Lung (tissue), 12 donors: ENCODE data around the gene KCTD16. TPM values are rescaled to one million over a fixed set of nuclear protein-coding genes. Genes with fewer than 3 reads are reported as not detected.

ENCODE experiments used
- ATAC-seq: fragments of 200-7000 bp; cut with Tn5 transposase; one replicate; pipeline ENCODE4 v1.9.1; 2020; ENCODE audit warnings: moderate number of reproducible peaks; ENCODE audit not compliant: insufficient read depth, low FRiP score
- DNase-seq, 3 donors: peaks; one replicate each; pipeline ENCODE4 v3.0.0-alpha.2; 2013 to 2017
- H3K27ac ChIP-seq, 2 donors: one replicate each; pipeline ENCODE4 v1.5.1; 2013; ENCODE audit warnings: mild to moderate bottlenecking in 2 of 2, moderate library complexity in 2 of 2, control low read depth in 1 of 2, inconsistent platforms in 1 of 2, low read depth in 1 of 2, low read length in 1 of 2
- H3K27me3 ChIP-seq, 3 donors: one replicate each; pipeline ENCODE4 v1.5.1; 2013; ENCODE audit warnings: low read length in 2 of 3; ENCODE audit not compliant: control insufficient read depth in 3 of 3, insufficient read depth in 3 of 3
- H3K36me3 ChIP-seq, 4 donors: one replicate each; pipeline ENCODE4 v1.5.1; 2013; ENCODE audit warnings: low read length in 4 of 4, mild to moderate bottlenecking in 1 of 4, moderate library complexity in 1 of 4; ENCODE audit not compliant: control insufficient read depth in 4 of 4, insufficient read depth in 4 of 4
- H3K4me1 ChIP-seq, 5 donors: one replicate each; pipeline ENCODE4 v1.5.1; 2013; ENCODE audit warnings: low read length in 5 of 5, mild to moderate bottlenecking in 2 of 5, moderate library complexity in 1 of 5; ENCODE audit not compliant: control insufficient read depth in 5 of 5, insufficient read depth in 5 of 5
- H3K4me3 ChIP-seq: one replicate; pipeline ENCODE4 v1.5.1; 2013; ENCODE audit warnings: mild to moderate bottlenecking, control low read depth, moderate library complexity
- H3K9ac ChIP-seq, 2 donors: one replicate each; pipeline ENCODE4 v1.5.1; 2013; ENCODE audit warnings: low read length in 2 of 2, control low read depth in 1 of 2; ENCODE audit not compliant: insufficient read depth in 1 of 2
- H3K9me3 ChIP-seq, 4 donors: one replicate each; pipeline ENCODE4 v1.5.1; 2013; ENCODE audit warnings: low read length in 3 of 4, mild to moderate bottlenecking in 1 of 4, moderate library complexity in 1 of 4; ENCODE audit not compliant: control insufficient read depth in 4 of 4, insufficient read depth in 3 of 4
- CTCF ChIP-seq: IDR thresholded peaks from 2 replicates; pipeline ENCODE4 v1.5.1; 2012; ENCODE audit warnings: mild to moderate bottlenecking; ENCODE audit errors: control extremely low read depth, extremely low read depth
- WGBS, 2 donors: extraction: QIAGEN DNeasy Blood & Tissue Kit; methylation state at CpG; one replicate each; pipeline ENCODE4 v1.1.7; 2013; 5-methylcytosine and 5-hydroxymethylcytosine counted together
- polyA plus RNA-seq, 2 donors: library from polyadenylated mRNA; stranded (reverse); fragments of 200-250 nt; gene quantifications; one replicate each; pipeline ENCODE4 v1.2.1, GENCODE V29; 2013
- total RNA-seq, 2 donors: library from RNA; depleted of rRNA in 1 of 2; stranded (reverse); fragments of >200 nt in 1 of 2; gene quantifications; one replicate each; pipeline ENCODE4 v1.2.1, GENCODE V29; 2014 to 2021
- donor health status: control.
- donor health status: control.
- donor health status: Bipolar disorder and iron deficiency.
- donor health status: healthy.
- donor health status: DM: yes; HTN: yes; CAD: no.

Gene KCTD16
- total and polyA plus RNA-seq, 4 donors, result 0.07 to 0.63 (median 0.27) TPM

- H3K9ac ChIP-seq, result no peak overlapping the region
- no peaks in the 10 kb centered on the region for H3K9me3 ChIP-seq
- no peak overlapping the region for H3K27ac ChIP-seq
- H3K4me1 ChIP-seq, result peaks cover 0 to 15% (median under 1%) of the 10 kb centered on the region in 5 donors
- H3K27me3 ChIP-seq, result peaks cover 0 to 2% (median 0%) of the 10 kb centered on the region in 3 donors
- H3K36me3 ChIP-seq, result no peaks in the 10 kb centered on the region
- DNase-seq (no peak), ATAC-seq (no peak)
- H3K4me3 ChIP-seq, result no peak overlapping the region
- no peak for TF ChIP-seq CTCF
- WGBS, 2 donors, result 77 to 82% methylated on average over 2 of the region's 2 CpGs
Observed at GRCh38 chr5:144462577-144462976, 291.9 kb downstream of the KCTD16 start.

- WGBS, 2 donors, result 54 to 74% methylated on average over 3 of the region's 3 CpGs
- Histone ChIP-seq H3K27me3 (peaks cover 0 to 2% (median 0%) of the 10 kb centered on the region in 3 donors), H3K4me1 (peaks cover 0 to 26% (median 11%) of the 10 kb centered on the region in 5 donors), H3K9me3 (no peaks in the 10 kb centered on the region), H3K27ac (no peak overlapping the region), H3K9ac (no peak overlapping the region), H3K36me3 (no peaks in the 10 kb centered on the region), H3K4me3 (no peak overlapping the region)
- peak; percentile 44 to 93 (median 92) for DNase-seq
- no peak for TF ChIP-seq CTCF
- no peak for ATAC-seq
Observed at GRCh38 chr5:144463481-144464223, 293.0 kb downstream of the KCTD16 start.

GRCh38 chr5:144464306-144464705, 293.6 kb downstream of the KCTD16 start:
- WGBS, 2 donors, result 50% methylated on average over 1 of the region's 1 CpG
- Histone ChIP-seq H3K4me1 (peaks cover 0 to 32% (median 18%) of the 10 kb centered on the region in 5 donors), H3K9me3 (no peaks in the 10 kb centered on the region), H3K36me3 (no peaks in the 10 kb centered on the region), H3K27me3 (no peaks in the 10 kb centered on the region), H3K4me3 (no peak overlapping the region), H3K27ac (no peak overlapping the region), H3K9ac (no peak overlapping the region)
- TF ChIP-seq CTCF, result no peak
- ATAC-seq (no peak), DNase-seq (peak in 1 of 3 donors; percentile 50)
